ENCODE measurements around the gene RAPGEF1. TPM values are rescaled to one million over a fixed set of nuclear protein-coding genes. Genes with fewer than 3 reads are reported as not detected.

RAPGEF1 gene
- total and polyA plus RNA-seq, 2 donors (not counting 3 experiments of a cell fraction or from before 2014, with no cell fraction given), result 50.0 to 124 TPM

- intact Hi-C loops (cut with micrococcal nuclease), result loop anchor here (1.0 kb wide), 2 partner anchors 32 to 52 kb away; no protein-coding TSS in a partner anchor
- DNase-seq (ENCODE audit: low read depth, low spot score), result peak; percentile 64
- Histone ChIP-seq H3K36me3 (ENCODE audit: control insufficient read depth in 2 of 2, extremely low read depth in 1 of 2, insufficient read depth in 2 of 2, low read length in 2 of 2) (no peaks in the 10 kb centered on the region), H3K27me3 (ENCODE audit: control insufficient read depth in 2 of 2, insufficient read depth in 2 of 2, low read length in 2 of 2) (no peaks in the 10 kb centered on the region), H3K4me1 (ENCODE audit: control insufficient read depth, extremely low read depth, insufficient read depth, low read length) (peaks cover 40% of the 10 kb centered on the region), H3K79me2 (ENCODE audit: control insufficient read depth, insufficient read depth, low read length) (peaks cover 49% of the 10 kb centered on the region), H2AFZ (ENCODE audit: low read depth, low read length) (no peak overlapping the region), H3K9ac (replicated peaks; ENCODE audit: extremely low read depth, insufficient read depth, low read length) (peak overlapping the region; percentile 60), H3K4me2 (ENCODE audit: insufficient read depth, low read length) (peak overlapping the region; percentile 60), H3K4me3 (replicated peaks in 1 of 3; ENCODE audit: insufficient read depth in 1 of 3, low read depth in 1 of 3, low read length in 3 of 3) (peak overlapping the region in 2 of 3 experiments; percentile 1 to 6), H3K9me1 (replicated peaks; ENCODE audit: control insufficient read depth, extremely low read depth, insufficient read depth, low read length) (no peaks in the 10 kb centered on the region), H4K20me1 (replicated peaks; ENCODE audit: control insufficient read depth, extremely low read depth, insufficient read depth, low read length) (no peaks in the 10 kb centered on the region), H3K9me3 (replicated peaks; ENCODE audit: control insufficient read depth, insufficient read depth, low read length) (no peaks in the 10 kb centered on the region), H3K27ac (ENCODE audit: insufficient read depth, low read depth, low read length) (peak overlapping the region; percentile 69)
- TF ChIP-seq POLR2AphosphoS5 (IDR thresholded peaks at IDR 0.05; ENCODE audit: insufficient read depth, low read depth, low read length) (no peak), MAX (IDR thresholded peaks at IDR 0.05; ENCODE audit: insufficient read depth, insufficient read length) (no peak), POLR2A (IDR thresholded peaks at IDR 0.05; ENCODE audit: low read depth, low read length) (no peak), FOS (IDR thresholded peaks at IDR 0.05; ENCODE audit: borderline replicate concordance, insufficient read depth, low read length) (no peak), CTCF (IDR thresholded peaks at IDR 0.05; ENCODE audit: extremely low read depth in 1 of 2, insufficient read depth in 1 of 2, low read depth in 1 of 2, low read length in 2 of 2) (no peak), MYC (IDR thresholded peaks at IDR 0.05; ENCODE audit: low read depth, low read length) (no peak), EZH2 (IDR thresholded peaks at IDR 0.05; ENCODE audit: borderline replicate concordance, low read depth, low read length, severe bottlenecking) (no peak), GATA2 (IDR thresholded peaks at IDR 0.05; ENCODE audit: insufficient read depth, insufficient read length, low read depth, low read length) (no peak), JUN (IDR thresholded peaks at IDR 0.05; ENCODE audit: borderline replicate concordance, insufficient read depth, insufficient read length, low read depth) (no peak)
- no TSS peak for BruUV-seq (replicated peaks)
- ChIA-PET POLR2A (interaction anchor here (1.0 to 1.5 kb wide), 3 partner anchors 10 to 52 kb away, joined by 3 to 4 read pairs (median 4); no protein-coding TSS in a partner anchor), CTCF (interaction anchor here (1.0 to 1.9 kb wide), 14 partner anchors 14 to 91 kb away, joined by 3 to 10 read pairs (median 4); partner anchors contain the start of gene RAPGEF1)
- no peak for FAIRE-seq
- dilution Hi-C loops (cut with MboI; ENCODE audit: extremely low pct_ligation_motif_present, low sequenced_read_pairs), result no loop called here
Observed at GRCh38 chr9:131682261-131682660, 57.6 kb downstream of the RAPGEF1 start.
